DMS79 (cell line): ENCODE measurements around the gene SOX13.
"Not testable (repeated sequence)": the region's sequence is repeated elsewhere in the genome, so short reads cannot be mapped to it uniquely, and the experiment has no call there.

Experiments used
- DNase-seq: peaks from one replicate; lab custom pipeline; 2025; lab: John Stamatoyannopoulos, UW

The SOX13 gene

GRCh38 chr1:204087893-204088528 lies 15.1 kb downstream of the SOX13 start:
- no peak for DNase-seq

- no peak for DNase-seq
These were observed 15.7 kb downstream of the SOX13 start for GRCh38 chr1:204088596-204088995.

DNA sequence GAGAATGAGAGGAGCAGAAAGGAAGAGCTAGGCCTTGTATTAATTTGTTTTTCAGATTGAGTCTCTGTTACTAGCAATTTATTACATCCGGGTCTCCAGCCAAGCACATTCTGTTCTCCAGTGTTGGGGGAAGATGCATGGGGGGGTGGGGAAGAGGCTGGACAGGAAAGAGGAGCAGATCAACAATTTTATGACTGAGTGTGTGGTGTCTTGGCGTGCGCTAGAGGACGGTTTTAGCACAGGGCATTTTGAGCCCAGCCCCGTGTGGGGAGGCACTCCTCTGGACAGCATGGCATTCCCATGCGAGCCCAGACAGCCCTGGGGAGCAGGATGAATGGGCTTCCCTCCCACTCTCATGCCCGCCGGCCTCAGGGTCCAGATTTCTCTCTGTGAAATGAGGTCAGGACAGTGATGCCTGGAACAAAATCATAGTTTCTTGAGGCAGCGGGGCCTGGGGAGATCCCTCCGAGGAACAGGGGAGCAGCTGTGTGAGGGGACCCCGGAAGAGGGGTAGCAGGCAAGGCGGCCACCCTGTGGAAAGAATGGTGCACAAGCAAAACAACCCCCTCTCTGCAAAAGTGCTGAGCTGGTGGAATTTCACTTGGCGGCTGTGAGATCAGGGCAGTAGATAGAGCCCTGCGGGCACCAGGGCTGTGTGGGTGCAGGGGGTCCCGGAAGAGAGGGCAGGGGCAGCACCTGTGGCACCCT lies 16.3 kb downstream of the SOX13 start:
- no peak for DNase-seq

- not testable (repeated sequence) for DNase-seq
These were observed 17.2 kb downstream of the SOX13 start for GRCh38 chr1:204090132-204090531.

DNA sequence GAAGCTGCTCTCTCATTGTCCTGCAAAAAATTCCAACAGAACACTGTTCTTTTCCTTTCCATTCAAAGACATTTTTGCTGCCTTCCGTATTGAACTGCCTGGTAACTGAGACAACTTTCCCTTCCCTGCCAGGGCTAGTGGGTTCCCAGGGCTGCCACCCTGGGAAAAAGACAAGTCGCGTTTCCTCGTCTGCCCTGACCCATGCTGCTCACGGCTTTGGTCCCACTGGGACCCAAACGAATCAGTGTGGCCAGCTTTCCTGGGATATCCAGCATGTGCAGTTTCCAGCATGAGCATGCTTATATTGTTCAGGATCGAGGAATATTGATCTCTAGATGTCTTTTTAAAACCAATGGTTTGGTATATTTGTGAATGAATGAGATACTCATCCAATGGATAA lies 18.2 kb downstream of the SOX13 start:
- no peak for DNase-seq

DNA sequence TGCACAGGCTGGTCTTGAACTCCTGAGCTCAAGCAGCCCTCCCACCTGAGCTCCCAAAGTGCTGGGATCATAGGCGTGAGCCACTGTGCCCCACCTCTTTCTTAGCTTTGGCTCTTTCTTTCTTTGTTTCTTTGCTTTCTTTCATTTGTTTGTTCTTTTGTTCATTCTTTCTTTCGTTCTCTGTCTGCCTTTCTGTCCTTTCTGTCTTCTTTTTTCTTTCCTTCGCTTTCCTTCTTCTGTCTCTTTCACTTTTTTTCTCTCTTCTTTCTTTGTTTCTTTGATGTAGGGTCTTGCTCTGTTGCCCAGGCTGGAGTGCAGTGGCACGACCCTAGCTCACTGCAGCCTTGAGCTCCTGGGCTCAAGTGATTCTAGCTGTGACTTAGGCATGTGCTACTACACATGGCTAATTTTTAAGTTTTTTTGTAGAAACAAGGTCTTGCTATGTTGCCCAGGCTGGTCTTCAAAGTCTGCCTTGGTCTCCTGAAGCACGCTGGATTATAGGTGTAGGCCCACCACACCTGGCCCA lies 18.9 kb downstream of the SOX13 start:
- no peak for DNase-seq

DNA sequence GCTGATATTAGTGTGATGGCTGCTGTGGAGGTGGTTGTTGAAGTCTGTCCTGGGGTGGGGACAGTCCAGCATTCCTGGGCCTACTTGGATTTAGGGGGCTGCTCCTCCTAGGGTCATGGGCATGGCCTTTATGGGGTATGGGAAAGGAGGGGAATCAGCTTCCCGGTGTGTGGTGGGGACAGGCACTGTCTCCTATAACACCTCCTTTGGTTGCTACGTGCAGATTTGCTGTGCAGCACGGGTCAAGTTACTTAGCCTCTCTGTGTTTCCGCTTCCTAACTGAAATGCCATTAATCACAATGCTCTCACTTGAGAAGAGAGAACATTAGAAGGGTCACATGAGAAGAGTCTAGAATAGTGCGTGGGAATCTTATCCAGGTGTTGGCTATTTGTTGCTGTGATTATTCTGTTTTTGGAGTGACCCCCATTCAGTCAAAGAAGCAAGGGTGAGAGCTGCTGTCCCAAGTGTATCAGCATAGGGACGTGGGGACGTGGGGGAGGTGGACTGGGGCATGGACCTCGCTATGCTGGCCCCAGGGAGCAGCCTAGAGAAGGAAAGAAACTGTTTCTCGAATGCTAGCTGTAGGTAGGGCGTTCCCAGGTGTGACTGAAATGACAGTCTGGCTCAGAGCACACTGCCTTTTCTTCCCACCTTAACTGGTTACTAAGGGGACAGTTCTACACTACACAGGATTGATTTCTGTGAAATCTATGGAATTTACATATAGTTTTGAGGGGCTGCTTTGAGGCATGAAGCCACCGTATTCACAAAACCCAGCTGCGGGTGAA lies 19.9 kb downstream of the SOX13 start:
- DNase-seq, result no peak

GRCh38 chr1:204093421-204093717 lies 20.5 kb downstream of the SOX13 start:
- DNase-seq, result no peak

GRCh38 chr1:204093781-204094180 lies 20.9 kb downstream of the SOX13 start:
- DNase-seq, result no peak

DNA sequence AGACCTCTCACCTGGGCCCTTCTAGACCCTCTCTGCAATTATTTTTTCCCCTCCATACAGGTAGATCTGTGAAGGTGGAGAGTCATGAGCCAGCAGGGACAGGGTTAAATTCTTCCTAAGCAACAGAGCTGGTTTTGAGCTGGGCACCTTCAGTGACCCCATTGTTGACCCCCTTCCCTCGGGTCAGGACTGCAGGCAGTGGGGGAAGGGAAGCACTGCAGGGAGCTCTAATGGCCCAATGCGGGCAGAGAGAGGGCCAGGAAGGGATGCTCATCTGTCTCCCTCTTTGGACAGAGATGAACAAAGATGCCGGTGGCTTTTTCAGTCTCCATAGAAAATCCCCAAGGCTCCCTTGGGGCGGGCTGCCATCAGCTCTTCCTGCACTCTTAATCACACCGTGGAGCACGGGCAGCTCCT lies 21.4 kb downstream of the SOX13 start:
- no peak for DNase-seq

GRCh38 chr1:204094856-204095634 lies 22.1 kb downstream of the SOX13 start:
- DNase-seq, result no peak

- no peak for DNase-seq
These were observed 24.0 kb downstream of the SOX13 start for GRCh38 chr1:204096931-204097330.

DNA sequence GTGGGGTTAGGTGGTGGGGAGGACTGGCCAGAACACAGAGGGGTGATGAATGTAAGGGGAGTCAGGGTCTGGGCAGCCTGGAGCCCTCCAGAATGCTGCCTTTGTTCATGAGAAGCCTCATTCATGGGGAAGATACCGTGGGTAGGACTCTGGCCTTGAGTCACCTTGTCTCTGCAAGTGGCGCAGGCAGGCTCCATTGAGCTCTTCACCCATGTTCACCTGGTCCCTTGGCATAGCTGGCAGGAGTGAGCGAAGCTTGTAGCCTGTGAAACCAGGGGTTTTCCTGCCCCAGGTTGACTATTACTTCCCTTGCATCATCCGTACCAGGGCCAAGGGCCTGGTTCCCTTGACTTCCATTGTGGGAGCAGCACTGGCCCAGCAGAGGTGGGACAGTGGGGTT lies 25.8 kb downstream of the SOX13 start:
- no peak for DNase-seq

DNA sequence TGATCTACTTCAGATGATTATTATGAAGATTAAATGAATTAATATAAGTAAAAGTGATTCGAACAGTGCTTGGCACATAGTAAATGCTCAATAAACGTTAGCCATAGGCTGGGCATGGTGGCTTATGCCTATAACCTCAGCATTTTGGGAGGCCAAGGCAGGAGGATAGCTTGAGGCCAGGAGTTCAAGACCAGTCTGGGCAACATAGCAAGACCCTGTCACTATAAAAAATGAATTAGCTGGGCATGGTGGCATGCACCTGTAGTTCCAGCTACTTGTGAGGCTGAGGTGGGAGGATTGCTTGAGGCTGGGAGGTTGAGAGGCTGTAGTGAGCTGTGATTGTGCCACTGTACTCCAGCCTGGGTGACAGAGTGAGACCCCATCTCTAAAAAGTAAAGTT lies 26.8 kb downstream of the SOX13 start:
- not testable (repeated sequence) for DNase-seq

DNA sequence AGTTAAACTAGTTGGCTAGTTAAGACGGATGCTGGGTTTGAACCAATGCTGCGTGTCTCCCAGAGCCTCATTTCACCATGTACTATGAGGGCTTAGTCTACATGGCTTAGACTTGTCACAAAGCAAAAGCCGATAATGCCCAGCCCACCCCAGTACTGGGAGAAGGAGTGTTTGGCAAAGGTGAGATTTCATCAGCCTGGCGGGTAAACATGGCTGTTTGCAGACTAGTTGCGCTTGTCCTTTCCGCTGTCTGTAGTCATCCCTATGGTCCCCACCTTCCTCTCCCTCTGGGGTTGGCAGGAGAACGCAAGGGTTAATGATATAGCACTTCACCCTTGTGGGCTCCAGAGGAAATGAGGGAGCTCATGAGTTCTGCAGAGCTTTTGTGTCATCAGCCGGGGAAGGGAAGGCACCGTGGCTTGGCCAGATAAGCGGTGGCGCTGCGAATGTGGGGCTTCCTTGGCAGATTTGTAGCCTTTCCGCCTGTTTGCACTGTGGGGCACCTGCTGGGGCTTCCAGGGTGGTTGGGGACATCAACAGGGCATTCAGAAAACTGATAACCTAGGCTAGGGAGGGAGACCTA lies 29.2 kb downstream of the SOX13 start:
- no peak for DNase-seq

GRCh38 chr1:204102739-204103430 lies 30.0 kb downstream of the SOX13 start:
- DNase-seq, result no peak

- DNase-seq, result no peak
These were observed 30.5 kb downstream of the SOX13 start for GRCh38 chr1:204103431-204103741.

GRCh38 chr1:204104331-204105130 lies 31.6 kb downstream of the SOX13 start:
- no peak for DNase-seq

GRCh38 chr1:204105131-204105515 lies 32.2 kb downstream of the SOX13 start:
- no peak for DNase-seq

GRCh38 chr1:204106825-204107224 lies 33.9 kb downstream of the SOX13 start:
- DNase-seq, result no peak

GRCh38 chr1:204107892-204108291 lies 35.0 kb downstream of the SOX13 start:
- DNase-seq, result no peak
